GM12878 (cell line): Measurements from ENCODE around the gene AHCYL2.

Source experiments
- CHD2 ChIP-seq: IDR thresholded peaks from 2 replicates; pipeline ENCODE4 v1.6.1; 2011; ENCODE audit warnings: low read depth, low read length, improper control_type of control experiment, borderline replicate concordance
- CTCF ChIP-seq, 3 experiments: IDR thresholded peaks in 2 of 3; conservative IDR thresholded peaks in 1 of 3; 2 replicates each; pipeline ENCODE4 v1.5.1; 2011; ENCODE audit warnings: low read depth in 3 of 3, low read length in 3 of 3, mild to moderate bottlenecking in 3 of 3, control low read depth in 2 of 3, moderate library complexity in 2 of 3, inconsistent platforms in 1 of 3, mixed read lengths in 1 of 3; ENCODE audit not compliant: control insufficient read depth in 2 of 3, insufficient read depth in 1 of 3; ENCODE audit errors: extremely low read depth in 1 of 3
- ESRRA ChIP-seq: IDR thresholded peaks from 2 replicates; pipeline ENCODE4 v1.6.1; 2012; ENCODE audit warnings: mild to moderate bottlenecking, low read length, improper control_type of control experiment
- JUND ChIP-seq: IDR thresholded peaks from 2 replicates; pipeline ENCODE4 v1.6.1; 2012; ENCODE audit warnings: low read depth, mild to moderate bottlenecking, low read length, improper control_type of control experiment, moderate library complexity
- KDM1A ChIP-seq: fragments of 200-600 bp; sonication (generic); IDR thresholded peaks from 2 replicates; pipeline ENCODE4 v1.6.1; 2016; ENCODE audit warnings: borderline replicate concordance
- POLR2A ChIP-seq: IDR thresholded peaks from 2 replicates; pipeline ENCODE4 v1.6.1; 2011; ENCODE audit warnings: low read depth, mild to moderate bottlenecking, low read length
- POU2F2 ChIP-seq: IDR thresholded peaks from 3 replicates; pipeline ENCODE4 v1.6.1; 2011; ENCODE audit warnings: low read depth, mild to moderate bottlenecking, low read length, borderline replicate concordance
- REST ChIP-seq: IDR thresholded peaks from 2 replicates; pipeline ENCODE4 v1.6.1; 2012; ENCODE audit warnings: mild to moderate bottlenecking, low read depth, low read length
- SUZ12 ChIP-seq: fragments of 200-600 bp; sonication (generic); IDR thresholded peaks from one replicate; pipeline ENCODE4 v1.6.1; 2018; ENCODE audit warnings: antibody characterized with exemption, mild to moderate bottlenecking; ENCODE audit not compliant: unreplicated experiment
- USF1 ChIP-seq: IDR thresholded peaks from 2 replicates; pipeline ENCODE4 v1.6.1; 2011; ENCODE audit warnings: borderline replicate concordance, low read depth, mild to moderate bottlenecking, moderate library complexity, mixed read lengths, low read length; ENCODE audit not compliant: insufficient read depth; ENCODE audit errors: extremely low read length

GRCh38 chr7:129376778-129377700 is 152.2 kb downstream of the AHCYL2 start:
- TF ChIP-seq USF1: no peak
- TF ChIP-seq SUZ12: no peak
- no peak for TF ChIP-seq KDM1A
- no peak for TF ChIP-seq CHD2
- no peak for TF ChIP-seq CTCF (IDR thresholded peaks at IDR 0.05 in 2 of 3, conservative IDR thresholded peaks at IDR 0.05 in 1 of 3; ENCODE audit: control insufficient read depth in 2 of 3, extremely low read depth in 1 of 3, insufficient read depth in 1 of 3, low read depth in 3 of 3, low read length in 3 of 3)
- TF ChIP-seq POLR2A: no peak
- no peak for TF ChIP-seq REST
- no peak for TF ChIP-seq JUND
- no peak for TF ChIP-seq POU2F2
- TF ChIP-seq ESRRA: no peak
